Natural killer cell treated with Interleukin-12 subunit alpha and Interleukin-12 subunit beta and Interleukin-15 and Interleukin-18, amount 100 ng/mL, for 72 hours (primary cell): ENCODE data around the gene USF2. TPM values are rescaled to one million over a fixed set of nuclear protein-coding genes. Genes with fewer than 3 reads are reported as not detected.
A peak's percentile ranks its signal among the peaks of the same experiment; 100 is the strongest.

Experiments
- ATAC-seq, 2 donors: fragments of 150-1000 bp; cut with Tn5 transposase in 1 of 2; sonication (Bioruptor Pico), chemical (Tn5 transposase) in 1 of 2; 2 replicates each; pipeline ENCODE4 v1.10.0; 2021
- DNase-seq: peaks from one replicate; pipeline ENCODE4 v3.0.0; 2022; ENCODE audit warnings: low spot score
- H3K27ac Mint-ChIP-seq, 2 donors: 1 replicate in 1 of 2; 2 replicates in 1 of 2; pipeline ENCODE4 v1.8.0; 2022; ENCODE audit warnings: mixed read lengths in 2 of 2, mild to moderate bottlenecking in 1 of 2, moderate library complexity in 1 of 2
- H3K27me3 Mint-ChIP-seq, 2 donors: 1 replicate in 1 of 2; 2 replicates in 1 of 2; pipeline ENCODE4 v1.8.0; 2022; ENCODE audit warnings: mixed read lengths in 2 of 2
- H3K36me3 Mint-ChIP-seq: one replicate; pipeline ENCODE4 v1.8.0; 2022; ENCODE audit warnings: mixed read lengths
- H3K4me1 Mint-ChIP-seq, 2 donors: 1 replicate in 1 of 2; 2 replicates in 1 of 2; pipeline ENCODE4 v1.8.0; 2022; ENCODE audit warnings: low read depth in 2 of 2, mixed read lengths in 2 of 2, mild to moderate bottlenecking in 1 of 2
- H3K4me3 Mint-ChIP-seq: one replicate; pipeline ENCODE4 v1.8.0; 2022; ENCODE audit warnings: mixed read lengths
- H3K9me3 Mint-ChIP-seq: 2 replicates; pipeline ENCODE4 v1.8.0; 2022; ENCODE audit warnings: mixed read lengths
- total RNA-seq, 2 donors: library from RNA; stranded (reverse); gene quantifications; one replicate each; pipeline ENCODE4 v1.2.3, GENCODE V29; 2022

USF2 gene
- total RNA-seq, 2 donors from 2014 or later: 90.4 to 102 TPM

- Mint-ChIP-seq H3K4me3 (peak overlapping the region; percentile 57), H3K27ac (no peak overlapping the region), H3K36me3 (no peaks in the 10 kb centered on the region), H3K27me3 (peaks cover 31 to 33% of the 10 kb centered on the region in 2 donors), H3K9me3 (no peaks in the 10 kb centered on the region), H3K4me1 (peaks cover 15 to 17% of the 10 kb centered on the region in 2 donors)
- ATAC-seq (no peak), DNase-seq (no peak)
These were observed 18.7 kb upstream of the USF2 start for GRCh38 chr19:35249848-35250711.

GRCh38 chr19:35251456-35251855 is 17.3 kb upstream of the USF2 start:
- peaks cover 15 to 17% of the 10 kb centered on the region in 2 donors for H3K4me1 Mint-ChIP-seq
- no peaks in the 10 kb centered on the region for H3K9me3 Mint-ChIP-seq
- no peaks in the 10 kb centered on the region for H3K36me3 Mint-ChIP-seq
- H3K27ac Mint-ChIP-seq: no peak overlapping the region
- H3K27me3 Mint-ChIP-seq: peaks cover 21 to 24% of the 10 kb centered on the region in 2 donors
- no peak overlapping the region for H3K4me3 Mint-ChIP-seq
- DNase-seq (no peak), ATAC-seq (no peak)

GRCh38 chr19:35253316-35254286 is 15.2 kb upstream of the USF2 start:
- Mint-ChIP-seq H3K4me1 (peaks cover 6 to 10% of the 10 kb centered on the region in 2 donors), H3K27ac (no peak overlapping the region), H3K36me3 (no peaks in the 10 kb centered on the region), H3K27me3 (peaks cover 8 to 14% of the 10 kb centered on the region in 2 donors), H3K9me3 (no peaks in the 10 kb centered on the region), H3K4me3 (no peak overlapping the region)
- DNase-seq (no peak), ATAC-seq (no peak)

GRCh38 chr19:35254341-35255297 is 14.1 kb upstream of the USF2 start:
- ATAC-seq (no peak), DNase-seq (no peak)
- Mint-ChIP-seq H3K4me1 (peaks cover 0 to under 1% of the 10 kb centered on the region in 2 donors), H3K4me3 (no peak overlapping the region), H3K27me3 (peaks cover 3 to 9% of the 10 kb centered on the region in 2 donors), H3K27ac (peak overlapping the region in 1 of 2 donors; percentile 29), H3K9me3 (no peaks in the 10 kb centered on the region), H3K36me3 (no peaks in the 10 kb centered on the region)

- ATAC-seq: no peak
- Mint-ChIP-seq H3K4me1 (peaks cover 0 to 5% of the 10 kb centered on the region in 2 donors), H3K27me3 (no peaks in the 10 kb centered on the region), H3K36me3 (no peaks in the 10 kb centered on the region), H3K4me3 (no peak overlapping the region), H3K27ac (no peak overlapping the region), H3K9me3 (no peaks in the 10 kb centered on the region)
- no peak for DNase-seq
These were observed 12.2 kb upstream of the USF2 start for GRCh38 chr19:35256566-35256965.

GRCh38 chr19:35257113-35257461 is 11.7 kb upstream of the USF2 start:
- ATAC-seq (no peak), DNase-seq (no peak)
- Mint-ChIP-seq H3K36me3 (no peaks in the 10 kb centered on the region), H3K27me3 (no peaks in the 10 kb centered on the region), H3K4me3 (no peak overlapping the region), H3K4me1 (peaks cover 0 to 5% of the 10 kb centered on the region in 2 donors), H3K27ac (no peak overlapping the region), H3K9me3 (no peaks in the 10 kb centered on the region)

- H3K4me3 Mint-ChIP-seq: no peak overlapping the region
- no peaks in the 10 kb centered on the region for H3K9me3 Mint-ChIP-seq
- DNase-seq (no peak), ATAC-seq (no peak)
- H3K36me3 Mint-ChIP-seq: no peaks in the 10 kb centered on the region
- no peak overlapping the region for H3K27ac Mint-ChIP-seq
- H3K4me1 Mint-ChIP-seq: peaks cover 7 to 16% of the 10 kb centered on the region in 2 donors
- no peaks in the 10 kb centered on the region for H3K27me3 Mint-ChIP-seq
These were observed 8.0 kb upstream of the USF2 start for GRCh38 chr19:35260694-35261304.

- no peak for ATAC-seq
- Mint-ChIP-seq H3K36me3 (no peaks in the 10 kb centered on the region), H3K4me3 (no peak overlapping the region), H3K9me3 (no peaks in the 10 kb centered on the region), H3K4me1 (peaks cover 14 to 23% of the 10 kb centered on the region in 2 donors), H3K27me3 (no peaks in the 10 kb centered on the region), H3K27ac (no peak overlapping the region)
- DNase-seq: no peak
These were observed 7.2 kb upstream of the USF2 start for GRCh38 chr19:35261356-35262100.

GRCh38 chr19:35262101-35262761 is 6.5 kb upstream of the USF2 start:
- no peak for DNase-seq
- H3K4me3 Mint-ChIP-seq: no peak overlapping the region
- ATAC-seq: no peak
- H3K27me3 Mint-ChIP-seq: no peaks in the 10 kb centered on the region
- no peaks in the 10 kb centered on the region for H3K36me3 Mint-ChIP-seq
- no peak overlapping the region for H3K27ac Mint-ChIP-seq
- peaks cover 15 to 24% of the 10 kb centered on the region in 2 donors for H3K4me1 Mint-ChIP-seq
- H3K9me3 Mint-ChIP-seq: no peaks in the 10 kb centered on the region

GRCh38 chr19:35264268-35265125 is 4.3 kb upstream of the USF2 start:
- Mint-ChIP-seq H3K36me3 (no peaks in the 10 kb centered on the region), H3K4me3 (no peak overlapping the region), H3K4me1 (peaks cover 15 to 24% of the 10 kb centered on the region in 2 donors), H3K27ac (no peak overlapping the region), H3K27me3 (no peaks in the 10 kb centered on the region), H3K9me3 (no peaks in the 10 kb centered on the region)
- DNase-seq (no peak), ATAC-seq (no peak)

GRCh38 chr19:35265126-35265899 is 3.4 kb upstream of the USF2 start:
- Mint-ChIP-seq H3K4me3 (peak overlapping the region; percentile 70), H3K27me3 (no peaks in the 10 kb centered on the region), H3K9me3 (no peaks in the 10 kb centered on the region), H3K36me3 (no peaks in the 10 kb centered on the region), H3K4me1 (peaks cover 15 to 24% of the 10 kb centered on the region in 2 donors), H3K27ac (peak overlapping the region; percentile 71 to 77)
- ATAC-seq (no peak), DNase-seq (no peak)
